ENCODE data around the gene CDA. TPM values are rescaled to one million over a fixed set of nuclear protein-coding genes. Genes with fewer than 3 reads are reported as not detected.

The CDA gene
- polyA plus RNA-seq, 1 donor from 2014 or later: 0.73 TPM

- peaks cover 2% of the 10 kb centered on the region for H3K27me3 Mint-ChIP-seq
- H3K4me3 Mint-ChIP-seq: peak overlapping the region in 1 of 4 donors; percentile 100
- peaks cover 25 to 29% (median 27%) of the 10 kb centered on the region in 3 donors for H3K4me1 Mint-ChIP-seq
- H3K27ac Mint-ChIP-seq: no peak overlapping the region
- H3K9me3 Mint-ChIP-seq: no peaks in the 10 kb centered on the region
- H3K36me3 Mint-ChIP-seq: peaks cover 3% of the 10 kb centered on the region
These were observed 75.2 kb downstream of the CDA start for GRCh38 chr1:20663969-20664715.

- Mint-ChIP-seq H3K4me3 (peak overlapping the region in 1 of 4 donors; percentile 35), H3K36me3 (no peaks in the 10 kb centered on the region), H3K27ac (no peak overlapping the region), H3K27me3 (peaks cover 2% of the 10 kb centered on the region), H3K9me3 (no peaks in the 10 kb centered on the region), H3K4me1 (peaks cover 10 to 13% (median 12%) of the 10 kb centered on the region in 3 donors)
These were observed 76.8 kb downstream of the CDA start for GRCh38 chr1:20665726-20666125.

- Mint-ChIP-seq H3K9me3 (no peaks in the 10 kb centered on the region), H3K36me3 (no peaks in the 10 kb centered on the region), H3K4me3 (no peak overlapping the region), H3K27ac (no peak overlapping the region), H3K4me1 (peaks cover 10% of the 10 kb centered on the region in 3 donors), H3K27me3 (peaks cover 2% of the 10 kb centered on the region)
These were observed 77.2 kb downstream of the CDA start for GRCh38 chr1:20666146-20666545.

- Mint-ChIP-seq H3K27me3 (peaks cover 2% of the 10 kb centered on the region), H3K4me1 (peaks cover 4 to 10% (median 9%) of the 10 kb centered on the region in 3 donors), H3K4me3 (peak overlapping the region in 1 of 4 donors; percentile 68), H3K9me3 (no peaks in the 10 kb centered on the region), H3K27ac (peak overlapping the region in 1 of 3 donors; percentile 69), H3K36me3 (no peaks in the 10 kb centered on the region)
These were observed 77.9 kb downstream of the CDA start for GRCh38 chr1:20666804-20667203.

Other genes starting within 250 kb of the CDA start
- 1.6 TPM for gene CAMK2N1, start 102.9 kb upstream of the CDA start, polyA plus RNA-seq
- gene MUL1, start 80.9 kb upstream of the CDA start, polyA plus RNA-seq: 37.1 TPM
- not detected for gene FAM43B, start 36.5 kb upstream of the CDA start, polyA plus RNA-seq
- gene PINK1, start 44.4 kb downstream of the CDA start, polyA plus RNA-seq: 9.6 TPM
- gene DDOST, start 72.3 kb downstream of the CDA start, polyA plus RNA-seq: 209 TPM
- gene KIF17, start 128.9 kb downstream of the CDA start, polyA plus RNA-seq: not detected
- not detected for gene SH2D5, start 143.6 kb downstream of the CDA start, polyA plus RNA-seq
- gene HP1BP3, start 198.2 kb downstream of the CDA start, polyA plus RNA-seq: 230 TPM

Measured in IgD-negative memory B cell (primary cell).